Stimulated activated CD4-positive, alpha-beta T cell treated with anti-CD3 and anti-CD28 coated beads, Interleukin-4, amount 100 ng/mL, for 24 hours (primary cell): Measurements from ENCODE around the gene NHSL2.
A peak's percentile ranks its signal among the peaks of the same experiment; 100 is the strongest.

Experiments
- DNase-seq: peaks from one replicate; pipeline ENCODE4 v3.0.0-alpha.2; 2020

The NHSL2 gene

GRCh38 chrX:71993371-71993770, 82.7 kb downstream of the NHSL2 start:
- no peak for DNase-seq

GRCh38 chrX:71994601-71995000, 84.0 kb downstream of the NHSL2 start:
- no peak for DNase-seq

- DNase-seq: no peak
Measured at GRCh38 chrX:71995122-71995521, 84.5 kb downstream of the NHSL2 start.

- no peak for DNase-seq
Measured at GRCh38 chrX:71996136-71996535, 85.5 kb downstream of the NHSL2 start.

- no peak for DNase-seq
Measured at GRCh38 chrX:71996826-71997225, 86.2 kb downstream of the NHSL2 start.

- no peak for DNase-seq
Measured at GRCh38 chrX:71997320-71997719, 86.7 kb downstream of the NHSL2 start.

GRCh38 chrX:71998836-71999509, 88.3 kb downstream of the NHSL2 start:
- DNase-seq: peak; percentile 36

GRCh38 chrX:71999535-71999934, 88.9 kb downstream of the NHSL2 start:
- no peak for DNase-seq

- DNase-seq: no peak
Measured at GRCh38 chrX:72001471-72001870, 90.8 kb downstream of the NHSL2 start.

- DNase-seq: no peak
Measured at GRCh38 chrX:72001906-72002305, 91.3 kb downstream of the NHSL2 start.

- no peak for DNase-seq
Measured at GRCh38 chrX:72002875-72003274, 92.2 kb downstream of the NHSL2 start.

GRCh38 chrX:72003811-72004750, 93.4 kb downstream of the NHSL2 start:
- no peak for DNase-seq

GRCh38 chrX:72005046-72005445, 94.4 kb downstream of the NHSL2 start:
- DNase-seq: no peak

- no peak for DNase-seq
Measured at GRCh38 chrX:72006461-72006860, 95.8 kb downstream of the NHSL2 start.

- DNase-seq: no peak
Measured at GRCh38 chrX:72009731-72010130, 99.1 kb downstream of the NHSL2 start.

GRCh38 chrX:72011734-72012133, 101.1 kb downstream of the NHSL2 start:
- no peak for DNase-seq

GRCh38 chrX:72015383-72015782, 104.7 kb downstream of the NHSL2 start:
- no peak for DNase-seq

GRCh38 chrX:72016881-72017783, 106.5 kb downstream of the NHSL2 start:
- no peak for DNase-seq

GRCh38 chrX:72018277-72019112, 107.8 kb downstream of the NHSL2 start:
- peak; percentile 77 for DNase-seq

- DNase-seq: no peak
Measured at GRCh38 chrX:72019487-72019886, 108.8 kb downstream of the NHSL2 start.

- no peak for DNase-seq
Measured at GRCh38 chrX:72020204-72020603, 109.6 kb downstream of the NHSL2 start.

- no peak for DNase-seq
Measured at GRCh38 chrX:72020788-72021187, 110.1 kb downstream of the NHSL2 start.
